Mesothelial cell of epicardium (in vitro differentiated cells): Measurements from ENCODE around the gene ANKRD13B. TPM values are rescaled to one million over a fixed set of nuclear protein-coding genes. Genes with fewer than 3 reads are reported as not detected.

Experiments used
- DNase-seq, 2 experiments: peaks; one replicate each; pipeline ENCODE4 v3.0.0; 2021; ENCODE audit warnings: low spot score in 2 of 2; ENCODE audit not compliant: unreplicated experiment in 2 of 2
- H3K27ac Mint-ChIP-seq: 2 replicates; pipeline ENCODE4 v1.8.0; 2021; ENCODE audit warnings: mixed read lengths
- H3K27me3 Mint-ChIP-seq: 2 replicates; pipeline ENCODE4 v1.8.0; 2021; ENCODE audit warnings: low read depth, mixed read lengths
- H3K36me3 Mint-ChIP-seq: 2 replicates; pipeline ENCODE4 v1.8.0; 2021; ENCODE audit warnings: mixed read lengths
- H3K4me1 Mint-ChIP-seq: 2 replicates; pipeline ENCODE4 v1.8.0; 2021; ENCODE audit warnings: mixed read lengths
- H3K4me3 Mint-ChIP-seq: 2 replicates; pipeline ENCODE4 v1.8.0; 2021; ENCODE audit warnings: mild to moderate bottlenecking, moderate library complexity, mixed read lengths
- H3K9me3 Mint-ChIP-seq: 2 replicates; pipeline ENCODE4 v1.8.0; 2021; ENCODE audit warnings: mixed read lengths
- total RNA-seq: library from RNA; stranded (reverse); gene quantifications from 3 replicates; pipeline ENCODE4 v1.2.1, GENCODE V29; 2021
- TF ChIP-seq, protein P1 (sequence below): fragments of 200-600 bp; sonication (generic); IDR thresholded peaks from one replicate; pipeline ENCODE4 v1.5.0; 2021; ENCODE audit warnings: antibody characterized with exemption; ENCODE audit not compliant: unreplicated experiment

Gene ANKRD13B
- total RNA-seq, 1 donor from 2014 or later = 52.7 TPM

DNA sequence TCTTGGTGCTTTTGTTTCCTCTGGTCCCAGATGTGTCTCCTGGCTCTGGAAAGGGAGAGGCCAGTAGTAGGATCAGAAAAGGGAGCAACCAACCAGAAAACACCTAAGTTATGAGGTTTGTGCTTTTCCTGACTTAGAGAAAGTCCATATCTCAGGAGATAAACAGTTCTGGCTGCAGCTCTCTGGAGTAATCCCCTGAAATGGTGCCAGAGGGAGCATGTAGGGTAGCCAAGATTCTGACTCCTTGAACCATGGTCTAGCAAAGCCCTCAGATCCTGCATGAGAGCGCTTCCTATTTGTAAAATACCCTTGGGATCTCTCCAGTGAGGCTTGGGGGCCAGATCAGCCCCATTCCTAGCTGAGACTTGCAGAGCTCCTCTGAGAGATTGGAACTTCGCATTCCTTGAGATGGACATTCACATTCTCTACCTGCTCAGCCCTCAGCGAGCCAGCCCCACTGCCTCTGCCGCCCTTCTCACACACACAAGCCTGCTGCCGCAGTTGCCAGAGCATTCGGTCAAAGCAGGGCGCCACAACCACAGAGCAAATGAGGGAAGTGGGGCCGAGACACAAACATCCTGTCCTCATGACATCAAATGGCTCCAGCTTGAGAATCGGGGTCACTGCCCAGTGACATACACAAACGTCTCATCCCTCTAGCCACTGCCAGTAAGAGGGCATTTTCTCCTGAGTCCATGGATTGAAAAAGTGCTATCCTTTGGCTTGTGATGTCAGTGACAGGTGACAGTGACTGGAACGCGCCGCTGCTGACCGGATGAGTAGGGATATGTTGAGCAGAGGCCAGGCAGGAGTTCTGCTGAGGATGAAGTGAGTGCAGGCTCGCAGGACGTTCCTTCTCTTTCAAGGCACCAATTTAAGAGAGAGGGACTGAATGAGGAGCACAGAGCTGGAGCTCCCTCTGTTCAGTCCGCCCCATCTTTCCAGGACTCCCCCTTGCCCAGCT, 31.1 kb upstream of the ANKRD13B start:
- Mint-ChIP-seq H3K36me3 (peaks cover 2% of the 10 kb centered on the region), H3K4me1 (peaks cover 12% of the 10 kb centered on the region), H3K27ac (no peak overlapping the region), H3K27me3 (peaks cover 45% of the 10 kb centered on the region), H3K9me3 (no peaks in the 10 kb centered on the region), H3K4me3 (no peak overlapping the region)
- TF ChIP-seq, protein P1, sequence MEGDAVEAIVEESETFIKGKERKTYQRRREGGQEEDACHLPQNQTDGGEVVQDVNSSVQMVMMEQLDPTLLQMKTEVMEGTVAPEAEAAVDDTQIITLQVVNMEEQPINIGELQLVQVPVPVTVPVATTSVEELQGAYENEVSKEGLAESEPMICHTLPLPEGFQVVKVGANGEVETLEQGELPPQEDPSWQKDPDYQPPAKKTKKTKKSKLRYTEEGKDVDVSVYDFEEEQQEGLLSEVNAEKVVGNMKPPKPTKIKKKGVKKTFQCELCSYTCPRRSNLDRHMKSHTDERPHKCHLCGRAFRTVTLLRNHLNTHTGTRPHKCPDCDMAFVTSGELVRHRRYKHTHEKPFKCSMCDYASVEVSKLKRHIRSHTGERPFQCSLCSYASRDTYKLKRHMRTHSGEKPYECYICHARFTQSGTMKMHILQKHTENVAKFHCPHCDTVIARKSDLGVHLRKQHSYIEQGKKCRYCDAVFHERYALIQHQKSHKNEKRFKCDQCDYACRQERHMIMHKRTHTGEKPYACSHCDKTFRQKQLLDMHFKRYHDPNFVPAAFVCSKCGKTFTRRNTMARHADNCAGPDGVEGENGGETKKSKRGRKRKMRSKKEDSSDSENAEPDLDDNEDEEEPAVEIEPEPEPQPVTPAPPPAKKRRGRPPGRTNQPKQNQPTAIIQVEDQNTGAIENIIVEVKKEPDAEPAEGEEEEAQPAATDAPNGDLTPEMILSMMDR = no peak
- DNase-seq = no peak

DNA sequence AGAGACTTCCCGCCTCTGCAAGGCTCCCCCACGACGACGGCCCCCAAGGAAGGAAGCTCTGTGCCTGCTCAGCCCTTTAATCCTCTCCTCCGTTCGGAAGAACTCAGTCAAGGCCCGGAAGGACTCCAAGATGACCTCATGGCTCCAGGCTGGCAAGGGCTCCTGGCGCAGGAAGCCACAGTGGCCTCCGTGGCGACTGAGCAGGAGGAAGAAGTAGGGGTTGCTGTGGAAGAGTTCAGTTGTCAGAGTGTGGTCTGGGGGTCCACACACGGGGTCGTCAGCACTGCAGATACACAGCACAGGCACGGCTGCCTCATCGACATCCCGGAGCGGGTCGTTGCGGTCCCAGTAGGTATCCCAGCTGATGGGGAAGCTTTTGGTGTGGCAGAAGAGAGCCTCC, 30.3 kb upstream of the ANKRD13B start:
- H3K4me1 Mint-ChIP-seq = peaks cover 7% of the 10 kb centered on the region
- H3K36me3 Mint-ChIP-seq = peaks cover 2% of the 10 kb centered on the region
- no peaks in the 10 kb centered on the region for H3K9me3 Mint-ChIP-seq
- no peak for DNase-seq
- H3K4me3 Mint-ChIP-seq = no peak overlapping the region
- TF ChIP-seq, protein P1 = no peak
- no peak overlapping the region for H3K27ac Mint-ChIP-seq
- peaks cover 45% of the 10 kb centered on the region for H3K27me3 Mint-ChIP-seq

DNA sequence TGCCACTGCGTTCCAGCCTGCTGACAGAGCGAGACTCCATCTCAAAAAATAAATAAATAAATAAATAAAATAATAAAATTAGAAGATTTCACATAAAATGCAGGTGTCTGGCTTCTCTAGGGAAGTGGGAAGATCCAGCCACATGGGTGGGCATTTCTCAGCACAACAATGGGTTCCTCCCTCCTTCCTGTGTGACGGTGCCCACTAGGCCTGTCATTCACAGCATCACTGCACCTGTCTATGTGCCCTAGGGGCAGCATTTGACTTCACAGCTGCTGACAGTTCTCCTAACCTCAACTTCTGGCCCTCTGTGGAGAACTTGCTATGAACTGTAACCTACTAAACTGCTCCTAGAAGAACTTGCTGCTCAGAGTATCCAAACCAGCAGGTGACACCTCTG, 29.1 kb upstream of the ANKRD13B start:
- H3K4me3 Mint-ChIP-seq = no peak overlapping the region
- TF ChIP-seq, protein P1 = no peak
- H3K27me3 Mint-ChIP-seq = peaks cover 47% of the 10 kb centered on the region
- DNase-seq = no peak
- H3K27ac Mint-ChIP-seq = no peak overlapping the region
- no peaks in the 10 kb centered on the region for H3K9me3 Mint-ChIP-seq
- H3K36me3 Mint-ChIP-seq = peaks cover 2% of the 10 kb centered on the region
- H3K4me1 Mint-ChIP-seq = peaks cover 11% of the 10 kb centered on the region

DNA sequence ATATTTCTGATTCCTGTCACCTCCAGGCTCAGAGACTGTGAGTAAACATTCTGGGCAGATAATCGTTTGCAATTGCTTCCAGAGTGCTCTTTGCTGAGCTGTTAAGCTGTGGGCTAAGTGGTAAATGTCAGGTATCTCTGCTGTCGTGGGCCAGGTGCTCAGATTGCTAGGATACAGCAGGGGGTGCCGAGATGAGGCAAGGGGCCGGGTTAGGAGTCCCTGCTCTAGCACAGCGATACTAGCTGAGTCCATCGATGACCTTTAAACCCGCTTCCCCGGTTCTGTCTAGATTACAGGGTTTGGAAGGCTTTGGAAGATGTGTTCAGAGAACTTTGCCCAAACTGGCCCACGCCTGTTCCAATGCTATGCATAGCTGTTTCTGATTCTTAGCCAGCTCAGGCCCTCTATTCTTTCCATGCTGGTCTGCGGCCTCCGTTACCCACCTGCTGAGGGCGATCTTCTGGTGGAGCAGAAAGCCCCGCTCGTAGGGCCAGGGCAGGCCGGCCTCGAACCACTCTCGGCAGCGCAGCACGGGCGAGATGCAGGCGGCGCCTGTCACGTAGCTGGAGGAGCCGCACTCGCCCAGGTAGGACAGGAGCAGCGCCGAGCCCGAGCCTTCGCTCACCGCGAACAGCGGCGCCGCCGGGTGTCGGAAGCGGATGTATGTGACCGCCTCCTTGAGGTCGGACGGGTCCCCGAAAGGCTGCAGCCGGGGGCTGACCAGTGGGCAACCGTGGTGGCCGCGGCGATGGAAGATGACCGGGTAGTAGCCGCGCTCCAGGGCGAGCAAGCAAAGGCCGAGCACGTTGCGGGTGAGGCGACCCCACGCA, 27.1 kb upstream of the ANKRD13B start:
- Mint-ChIP-seq H3K4me3 (peak overlapping the region; percentile 69), H3K9me3 (no peaks in the 10 kb centered on the region), H3K27me3 (peaks cover 39% of the 10 kb centered on the region), H3K27ac (no peak overlapping the region), H3K4me1 (peaks cover 23% of the 10 kb centered on the region), H3K36me3 (peaks cover 1% of the 10 kb centered on the region)
- TF ChIP-seq, protein P1 = no peak
- peak in 1 of 2 experiments; percentile 49 for DNase-seq

DNA sequence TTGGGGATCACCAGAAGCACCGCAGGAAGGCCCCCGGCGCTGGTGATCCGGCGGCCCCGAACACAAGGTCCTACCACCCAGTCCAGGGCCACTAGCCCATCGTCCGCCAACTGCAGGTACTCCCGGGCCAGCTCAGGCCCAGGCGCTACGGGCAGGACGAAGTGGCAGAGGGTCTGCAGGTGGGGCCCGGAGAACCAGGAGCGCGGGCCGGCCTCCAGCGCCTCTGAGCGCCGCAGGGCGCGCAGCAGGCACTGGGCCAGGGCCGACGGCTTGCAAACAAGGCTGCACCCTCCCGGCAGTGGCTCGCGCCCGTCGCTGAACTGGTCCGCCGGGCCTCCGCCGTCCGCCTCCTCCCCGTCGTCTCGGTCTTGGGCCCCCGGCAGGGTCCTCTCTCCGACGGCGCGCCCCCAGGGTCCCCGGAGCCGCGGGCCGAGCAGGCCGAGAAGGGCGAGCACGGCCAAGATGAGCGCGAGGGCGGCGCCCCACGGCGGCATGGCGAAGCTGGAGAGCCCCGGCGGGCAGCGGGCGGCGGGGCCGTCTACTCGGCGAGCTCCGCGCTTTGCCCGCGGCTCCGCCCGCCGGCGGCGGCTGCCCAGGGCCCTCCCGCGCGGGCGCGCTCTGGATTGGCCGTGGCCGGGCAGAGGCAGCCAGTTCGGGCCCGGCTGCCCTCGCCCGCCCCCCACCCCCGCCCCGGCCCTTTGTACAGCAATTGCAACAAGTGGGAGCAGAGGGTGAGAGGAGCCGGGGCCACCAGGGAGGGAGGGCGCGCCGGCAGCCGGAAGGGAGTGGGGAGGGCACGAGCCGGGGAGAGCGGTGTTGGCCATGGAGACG, 26.2 kb upstream of the ANKRD13B start, which contains the start of gene ABHD15:
ABHD15 (minus strand) TSS at position 565 of the 831 bp plus-strand sequence; CDS start at position 494, 71 bp downstream.
- DNase-seq = peak; percentile 20 to 73
- H3K4me1 Mint-ChIP-seq = peaks cover 24% of the 10 kb centered on the region
- H3K27me3 Mint-ChIP-seq = peaks cover 39% of the 10 kb centered on the region
- H3K4me3 Mint-ChIP-seq = peak within 1 kb of the TSS; percentile 91
- TF ChIP-seq, protein P1 = no peak
- no peaks in the 10 kb centered on the region for H3K9me3 Mint-ChIP-seq
- peaks cover 1% of the 10 kb centered on the region for H3K36me3 Mint-ChIP-seq
- H3K27ac Mint-ChIP-seq = peak within 1 kb of the TSS; percentile 34
